C4-2B (cell line): ENCODE data around the gene PAQR5.

ENCODE experiments used
- H3K27ac ChIP-seq: fragments of 450-650 bp; 2 replicates; pipeline ENCODE4 v1.5.1; 2017
- ZFX ChIP-seq: fragments of 450-650 bp; IDR thresholded peaks from 2 replicates; pipeline ENCODE4 v1.6.1; 2017
- TF ChIP-seq, protein P1 (sequence below): fragments of 450-650 bp; conservative IDR thresholded peaks from 2 replicates; pipeline ENCODE4 v1.5.1; 2017; ENCODE audit warnings: mild to moderate bottlenecking

The PAQR5 gene, protein sequence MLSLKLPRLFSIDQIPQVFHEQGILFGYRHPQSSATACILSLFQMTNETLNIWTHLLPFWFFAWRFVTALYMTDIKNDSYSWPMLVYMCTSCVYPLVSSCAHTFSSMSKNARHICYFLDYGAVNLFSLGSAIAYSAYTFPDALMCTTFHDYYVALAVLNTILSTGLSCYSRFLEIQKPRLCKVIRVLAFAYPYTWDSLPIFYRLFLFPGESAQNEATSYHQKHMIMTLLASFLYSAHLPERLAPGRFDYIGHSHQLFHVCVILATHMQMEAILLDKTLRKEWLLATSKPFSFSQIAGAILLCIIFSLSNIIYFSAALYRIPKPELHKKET

GRCh38 chr15:69298697-69299441, at the start of gene PAQR5:
Gene PAQR5 (plus strand): TSS chr15:69298912. CDS start chr15:69360081, 61,169 bp downstream.
- no peak for TF ChIP-seq ZFX
- TF ChIP-seq, protein P1, sequence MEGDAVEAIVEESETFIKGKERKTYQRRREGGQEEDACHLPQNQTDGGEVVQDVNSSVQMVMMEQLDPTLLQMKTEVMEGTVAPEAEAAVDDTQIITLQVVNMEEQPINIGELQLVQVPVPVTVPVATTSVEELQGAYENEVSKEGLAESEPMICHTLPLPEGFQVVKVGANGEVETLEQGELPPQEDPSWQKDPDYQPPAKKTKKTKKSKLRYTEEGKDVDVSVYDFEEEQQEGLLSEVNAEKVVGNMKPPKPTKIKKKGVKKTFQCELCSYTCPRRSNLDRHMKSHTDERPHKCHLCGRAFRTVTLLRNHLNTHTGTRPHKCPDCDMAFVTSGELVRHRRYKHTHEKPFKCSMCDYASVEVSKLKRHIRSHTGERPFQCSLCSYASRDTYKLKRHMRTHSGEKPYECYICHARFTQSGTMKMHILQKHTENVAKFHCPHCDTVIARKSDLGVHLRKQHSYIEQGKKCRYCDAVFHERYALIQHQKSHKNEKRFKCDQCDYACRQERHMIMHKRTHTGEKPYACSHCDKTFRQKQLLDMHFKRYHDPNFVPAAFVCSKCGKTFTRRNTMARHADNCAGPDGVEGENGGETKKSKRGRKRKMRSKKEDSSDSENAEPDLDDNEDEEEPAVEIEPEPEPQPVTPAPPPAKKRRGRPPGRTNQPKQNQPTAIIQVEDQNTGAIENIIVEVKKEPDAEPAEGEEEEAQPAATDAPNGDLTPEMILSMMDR: no peak
- peak within 1 kb of the TSS; percentile 31 for H3K27ac ChIP-seq

- no peak overlapping the region for H3K27ac ChIP-seq
- no peak for TF ChIP-seq ZFX
- TF ChIP-seq, protein P1: no peak
Observed at GRCh38 chr15:69253156-69253555, 45.6 kb upstream of the PAQR5 start.

GRCh38 chr15:69265347-69265955, 33.3 kb upstream of the PAQR5 start:
- TF ChIP-seq ZFX: no peak
- TF ChIP-seq, protein P1: peak; percentile 83
- no peak overlapping the region for H3K27ac ChIP-seq

DNA sequence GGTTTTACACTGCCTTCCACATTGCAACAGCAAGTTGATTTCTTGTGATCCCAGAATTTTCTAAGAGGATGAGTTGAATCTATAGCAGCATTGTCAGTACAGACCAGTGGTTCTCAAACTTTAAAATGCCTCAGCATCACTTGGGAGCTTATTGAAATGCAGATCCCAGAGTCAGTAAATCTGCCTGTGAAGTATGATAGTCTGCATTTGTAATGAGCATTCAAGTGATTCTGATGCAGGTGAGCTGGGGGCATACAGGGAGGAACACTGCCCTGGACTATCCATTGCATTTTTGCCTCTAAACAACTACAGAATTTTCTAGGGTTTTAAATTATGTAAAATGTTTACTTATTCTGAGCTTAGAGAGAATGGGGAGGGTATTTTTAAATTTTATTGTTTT, 27.5 kb upstream of the PAQR5 start:
- TF ChIP-seq, protein P1: no peak
- TF ChIP-seq ZFX: no peak
- H3K27ac ChIP-seq: no peak overlapping the region

DNA sequence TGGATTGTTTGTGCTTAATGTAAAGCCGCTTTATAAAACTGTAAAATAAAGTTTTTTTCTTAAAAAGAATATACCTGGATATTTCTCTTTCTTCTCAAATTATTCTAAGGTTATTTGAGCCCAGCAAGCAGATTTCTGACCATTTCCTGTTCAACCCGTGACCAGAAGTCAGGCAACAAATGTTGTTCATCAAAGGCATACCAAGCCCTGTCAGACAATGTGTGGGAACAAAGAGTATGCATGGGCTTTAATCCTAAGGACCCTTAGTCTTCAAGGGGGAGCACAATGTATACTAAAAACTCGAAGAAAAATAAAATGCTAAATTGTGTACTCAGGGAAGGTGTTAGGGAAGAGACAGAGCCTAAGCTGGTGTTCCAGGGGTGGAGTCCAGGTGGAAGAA, 26.6 kb upstream of the PAQR5 start:
- no peak for TF ChIP-seq ZFX
- TF ChIP-seq, protein P1: no peak
- H3K27ac ChIP-seq: no peak overlapping the region

GRCh38 chr15:69272891-69273290, 25.8 kb upstream of the PAQR5 start:
- H3K27ac ChIP-seq: no peak overlapping the region
- TF ChIP-seq ZFX: no peak
- TF ChIP-seq, protein P1: no peak
